AG04450 (cell line): ENCODE measurements around the gene ARNT2. TPM values are rescaled to one million over a fixed set of nuclear protein-coding genes. Genes with fewer than 3 reads are reported as not detected.
"Not testable (repeated sequence)": the region's sequence is repeated elsewhere in the genome, so short reads cannot be mapped to it uniquely, and the experiment has no call there.

Source experiments
- CTCF ChIA-PET: fragments of 300-600, 350-600 bp; formaldehyde crosslinking; extraction: SDS; loops from one replicate; lab custom pipeline; 2022; ENCODE audit warnings: antibody characterized with exemption, inconsistent platforms; lab: Charles Lee
- POLR2A ChIA-PET: fragments of 350-600 bp; formaldehyde crosslinking; extraction: SDS; loops from one replicate; lab custom pipeline; 2021; ENCODE audit warnings: antibody characterized with exemption, inconsistent platforms; lab: Yijun Ruan, JAX
- DNase-seq: peaks from one replicate; pipeline ENCODE4 v3.0.0-alpha.2; 2011; ENCODE audit warnings: low read depth, low spot score
- H3K27ac ChIP-seq: one replicate; pipeline ENCODE4 v1.5.1; 2012; ENCODE audit warnings: low read depth, low read length, control low read depth
- H3K27me3 ChIP-seq: one replicate; pipeline ENCODE4 v1.6.0; 2012; ENCODE audit warnings: low read length; ENCODE audit not compliant: control insufficient read depth, insufficient read depth
- H3K4me3 ChIP-seq: 2 replicates; pipeline ENCODE4 v1.5.1; 2011; ENCODE audit warnings: mild to moderate bottlenecking, low read depth, low read length, control low read depth
- H3K9me3 ChIP-seq: 2 replicates; pipeline ENCODE4 v1.5.1; 2012; ENCODE audit warnings: low read length; ENCODE audit not compliant: control insufficient read depth, insufficient read depth
- polyA plus RNA-seq: library from polyadenylated mRNA; depleted of rRNA; stranded (reverse); fragments of >200 nt; gene quantifications from 2 replicates; pipeline ENCODE4 v1.2.3, GENCODE V29; 2011
- TF ChIP-seq, protein P1 (sequence below): IDR thresholded peaks from 2 replicates; pipeline ENCODE4 v1.5.1; 2011; ENCODE audit warnings: low read depth, low read length, control low read depth, inconsistent platforms

The ARNT2 gene
- polyA plus RNA-seq, 1 experiment = 36.8 TPM

DNA sequence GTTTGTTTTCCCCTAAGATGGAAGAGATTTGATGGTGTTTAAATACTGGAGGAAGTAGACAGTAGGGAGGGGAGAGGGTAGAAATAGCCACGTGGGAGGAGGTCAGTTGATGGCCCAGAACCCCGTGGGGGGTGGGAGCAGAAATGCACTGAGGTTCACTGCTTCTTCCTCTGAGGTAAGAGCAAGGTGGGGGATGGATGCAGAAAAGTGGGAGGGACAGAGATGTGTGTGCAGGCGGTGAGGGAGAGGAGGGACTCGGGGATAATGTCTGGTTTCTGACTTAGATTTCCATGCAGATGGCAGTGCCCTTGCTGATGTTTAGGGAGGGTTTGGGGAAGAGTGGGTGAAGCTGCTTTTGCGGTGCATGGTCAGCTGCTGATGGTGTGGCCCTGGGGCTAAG lies 102.9 kb downstream of the ARNT2 start:
- H3K9me3 ChIP-seq = peaks cover 16% of the 10 kb centered on the region
- ChIA-PET CTCF (no interaction called here), POLR2A (interaction anchor here (1.3 kb wide), 2 partner anchors 11 to 13 kb away, joined by 3 read pairs; no protein-coding TSS in a partner anchor)
- peak overlapping the region; percentile 97 for H3K27ac ChIP-seq
- TF ChIP-seq, protein P1, sequence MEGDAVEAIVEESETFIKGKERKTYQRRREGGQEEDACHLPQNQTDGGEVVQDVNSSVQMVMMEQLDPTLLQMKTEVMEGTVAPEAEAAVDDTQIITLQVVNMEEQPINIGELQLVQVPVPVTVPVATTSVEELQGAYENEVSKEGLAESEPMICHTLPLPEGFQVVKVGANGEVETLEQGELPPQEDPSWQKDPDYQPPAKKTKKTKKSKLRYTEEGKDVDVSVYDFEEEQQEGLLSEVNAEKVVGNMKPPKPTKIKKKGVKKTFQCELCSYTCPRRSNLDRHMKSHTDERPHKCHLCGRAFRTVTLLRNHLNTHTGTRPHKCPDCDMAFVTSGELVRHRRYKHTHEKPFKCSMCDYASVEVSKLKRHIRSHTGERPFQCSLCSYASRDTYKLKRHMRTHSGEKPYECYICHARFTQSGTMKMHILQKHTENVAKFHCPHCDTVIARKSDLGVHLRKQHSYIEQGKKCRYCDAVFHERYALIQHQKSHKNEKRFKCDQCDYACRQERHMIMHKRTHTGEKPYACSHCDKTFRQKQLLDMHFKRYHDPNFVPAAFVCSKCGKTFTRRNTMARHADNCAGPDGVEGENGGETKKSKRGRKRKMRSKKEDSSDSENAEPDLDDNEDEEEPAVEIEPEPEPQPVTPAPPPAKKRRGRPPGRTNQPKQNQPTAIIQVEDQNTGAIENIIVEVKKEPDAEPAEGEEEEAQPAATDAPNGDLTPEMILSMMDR = no peak
- DNase-seq = no peak
- peak overlapping the region; percentile 5; the same call in 1 of the 2 replicates for H3K4me3 ChIP-seq
- no peaks in the 10 kb centered on the region for H3K27me3 ChIP-seq

GRCh38 chr15:80507638-80508316 lies 103.6 kb downstream of the ARNT2 start:
- peak overlapping the region; percentile 97 for H3K27ac ChIP-seq
- peak overlapping the region; percentile 5; the same call in 1 of the 2 replicates for H3K4me3 ChIP-seq
- CTCF ChIA-PET = no interaction called here
- POLR2A ChIA-PET = interaction anchor here (1.3 kb wide), 2 partner anchors 12 to 14 kb away, joined by 3 read pairs; no protein-coding TSS in a partner anchor
- peak; percentile 82 for DNase-seq
- no peaks in the 10 kb centered on the region for H3K27me3 ChIP-seq
- peaks cover 16% of the 10 kb centered on the region for H3K9me3 ChIP-seq
- TF ChIP-seq, protein P1 = no peak

DNA sequence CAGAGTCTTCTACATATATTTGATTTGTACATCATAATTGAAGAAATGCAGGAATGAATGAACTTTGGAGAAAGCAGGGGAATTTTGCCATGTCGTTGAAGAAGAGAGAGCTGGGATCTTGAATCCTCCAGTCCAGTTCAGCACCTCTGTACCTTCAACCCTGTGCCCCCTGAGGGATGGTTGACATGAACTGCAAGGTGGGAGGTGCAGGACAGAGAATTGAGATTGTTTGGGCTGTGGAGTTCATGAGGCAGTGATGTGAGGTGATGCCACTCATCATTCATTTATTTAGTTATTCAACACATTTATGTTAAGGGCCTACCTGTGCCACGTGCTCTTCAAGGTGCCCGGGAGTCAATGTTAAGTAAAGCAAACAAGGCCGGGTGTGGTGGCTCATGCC lies 104.6 kb downstream of the ARNT2 start:
- Histone ChIP-seq H3K9me3 (peaks cover 14% of the 10 kb centered on the region), H3K4me3 (no peak overlapping the region), H3K27me3 (no peaks in the 10 kb centered on the region), H3K27ac (no peak overlapping the region)
- TF ChIP-seq, protein P1 = no peak
- no peak for DNase-seq
- CTCF ChIA-PET = no interaction called here
- POLR2A ChIA-PET = no interaction called here

DNA sequence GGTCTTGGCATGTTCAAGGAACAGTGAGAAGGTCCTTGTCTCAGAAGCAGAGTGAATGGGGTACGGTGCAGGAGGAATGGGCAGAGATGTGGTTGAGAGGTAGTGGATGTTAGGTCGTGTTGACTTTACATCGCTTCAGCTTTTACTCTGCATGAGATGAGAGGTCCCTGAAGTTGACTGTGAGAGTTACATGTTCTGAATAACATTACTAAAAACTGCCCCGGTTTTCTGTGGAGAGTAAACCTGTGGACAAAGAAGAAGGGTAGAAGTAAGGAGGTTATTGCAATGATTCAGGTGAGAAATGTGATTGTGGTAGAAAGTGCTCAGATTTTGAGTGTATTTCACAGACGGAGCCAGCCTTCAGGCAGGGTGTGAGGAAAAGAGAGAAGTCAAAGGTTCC lies 105.6 kb downstream of the ARNT2 start:
- H3K27ac ChIP-seq = no peak overlapping the region
- ChIA-PET CTCF (no interaction called here), POLR2A (no interaction called here)
- H3K9me3 ChIP-seq = peaks cover 7% of the 10 kb centered on the region
- no peak for DNase-seq
- no peak overlapping the region for H3K4me3 ChIP-seq
- TF ChIP-seq, protein P1 = no peak
- no peaks in the 10 kb centered on the region for H3K27me3 ChIP-seq

DNA sequence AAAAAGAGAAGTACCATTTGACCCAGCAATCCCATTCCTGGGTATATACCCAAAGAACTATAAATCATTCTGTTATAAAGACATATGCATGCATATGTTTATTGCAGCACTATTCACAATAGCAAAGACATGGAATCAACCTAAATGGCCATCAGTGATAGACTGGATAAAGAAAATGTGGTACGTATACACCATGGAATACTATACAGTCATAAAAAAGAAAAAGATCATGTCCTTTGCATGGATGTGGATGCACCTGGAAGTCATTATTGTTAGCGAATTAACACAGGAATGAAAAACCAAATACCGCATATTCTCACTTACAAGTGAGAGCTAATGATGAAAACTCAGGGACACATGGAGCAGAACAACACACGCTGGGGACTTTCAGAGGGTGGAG lies 106.8 kb downstream of the ARNT2 start:
- H3K27me3 ChIP-seq, CTCF ChIA-PET, H3K9me3 ChIP-seq, H3K27ac ChIP-seq, POLR2A ChIA-PET, DNase-seq, H3K4me3 ChIP-seq: not testable (repeated sequence)
